ENCODE data around the gene ATG5.
"Not testable (repeated sequence)": the region's sequence is repeated elsewhere in the genome, so short reads cannot be mapped to it uniquely, and the experiment has no call there.

Gene ATG5

GRCh38 chr6:106259748-106260147 is 65.8 kb downstream of the ATG5 start:
- H3K4me3 Mint-ChIP-seq; H3K27me3 Mint-ChIP-seq; H3K27ac Mint-ChIP-seq; H3K4me1 Mint-ChIP-seq (ENCODE audit: low read depth); intact Hi-C loops (cut with micrococcal nuclease); H3K9me3 Mint-ChIP-seq: not testable (repeated sequence)
- H3K36me3 Mint-ChIP-seq (ENCODE audit: low read depth): peaks cover 29% of the 10 kb centered on the region

DNA sequence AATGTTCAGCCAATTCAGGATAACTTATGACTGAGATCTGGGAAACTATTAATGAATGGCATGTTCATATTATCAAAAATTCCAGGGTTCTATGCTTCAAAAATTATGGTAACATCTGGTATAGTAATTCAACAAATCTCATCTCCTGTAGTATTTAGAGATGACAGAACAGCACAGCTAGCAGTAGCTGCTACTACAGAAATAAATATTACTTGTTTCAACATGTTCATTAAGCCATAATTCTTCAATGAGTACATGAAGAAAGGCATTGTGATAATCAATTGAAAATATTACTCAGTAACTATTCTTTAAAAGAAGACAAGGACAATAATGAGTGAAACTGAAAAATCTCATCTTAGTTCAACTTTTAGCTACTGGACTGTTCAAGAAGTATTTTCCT is 66.8 kb downstream of the ATG5 start:
- Mint-ChIP-seq H3K9me3 (no peaks in the 10 kb centered on the region), H3K36me3 (ENCODE audit: low read depth) (peaks cover 25% of the 10 kb centered on the region), H3K27ac (no peak overlapping the region), H3K4me1 (ENCODE audit: low read depth) (no peaks in the 10 kb centered on the region), H3K27me3 (no peaks in the 10 kb centered on the region), H3K4me3 (no peak overlapping the region)
- intact Hi-C loops (cut with micrococcal nuclease): no loop called here

GRCh38 chr6:106257195-106257594 is 68.4 kb downstream of the ATG5 start:
- Mint-ChIP-seq H3K4me3 (no peak overlapping the region), H3K9me3 (no peaks in the 10 kb centered on the region), H3K36me3 (ENCODE audit: low read depth) (peaks cover 10% of the 10 kb centered on the region), H3K4me1 (ENCODE audit: low read depth) (no peaks in the 10 kb centered on the region), H3K27ac (no peak overlapping the region), H3K27me3 (no peaks in the 10 kb centered on the region)
- intact Hi-C loops (cut with micrococcal nuclease): no loop called here

GRCh38 chr6:106256201-106256968 is 69.2 kb downstream of the ATG5 start:
- Mint-ChIP-seq H3K36me3 (ENCODE audit: low read depth) (peaks cover 1% of the 10 kb centered on the region), H3K27me3 (no peaks in the 10 kb centered on the region), H3K4me1 (ENCODE audit: low read depth) (no peaks in the 10 kb centered on the region), H3K9me3 (no peaks in the 10 kb centered on the region), H3K27ac (no peak overlapping the region), H3K4me3 (no peak overlapping the region)
- intact Hi-C loops (cut with micrococcal nuclease): no loop called here

DNA sequence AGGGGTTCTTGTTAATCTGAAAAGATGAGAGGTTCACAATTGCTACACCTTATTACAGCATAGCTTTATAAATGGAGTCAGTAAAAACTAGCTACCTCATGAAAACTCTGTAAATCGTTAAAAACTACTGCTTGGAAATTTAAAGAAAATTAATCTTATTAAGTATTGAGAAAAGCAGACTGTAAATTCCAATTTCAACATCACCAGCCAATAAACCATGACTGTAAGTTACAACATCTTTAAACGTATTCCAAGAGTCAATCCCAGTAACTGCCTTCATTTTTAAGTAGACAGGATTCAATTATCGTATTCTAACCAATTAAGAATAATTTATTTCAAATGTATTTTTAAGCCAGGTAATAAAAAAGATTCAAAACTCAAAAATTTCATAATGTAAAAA is 70.3 kb downstream of the ATG5 start:
- H3K27me3 Mint-ChIP-seq: no peaks in the 10 kb centered on the region
- H3K27ac Mint-ChIP-seq: no peak overlapping the region
- intact Hi-C loops (cut with micrococcal nuclease): no loop called here
- H3K9me3 Mint-ChIP-seq: no peaks in the 10 kb centered on the region
- no peaks in the 10 kb centered on the region for H3K4me1 Mint-ChIP-seq (ENCODE audit: low read depth)
- no peak overlapping the region for H3K4me3 Mint-ChIP-seq
- H3K36me3 Mint-ChIP-seq (ENCODE audit: low read depth): no peaks in the 10 kb centered on the region

DNA sequence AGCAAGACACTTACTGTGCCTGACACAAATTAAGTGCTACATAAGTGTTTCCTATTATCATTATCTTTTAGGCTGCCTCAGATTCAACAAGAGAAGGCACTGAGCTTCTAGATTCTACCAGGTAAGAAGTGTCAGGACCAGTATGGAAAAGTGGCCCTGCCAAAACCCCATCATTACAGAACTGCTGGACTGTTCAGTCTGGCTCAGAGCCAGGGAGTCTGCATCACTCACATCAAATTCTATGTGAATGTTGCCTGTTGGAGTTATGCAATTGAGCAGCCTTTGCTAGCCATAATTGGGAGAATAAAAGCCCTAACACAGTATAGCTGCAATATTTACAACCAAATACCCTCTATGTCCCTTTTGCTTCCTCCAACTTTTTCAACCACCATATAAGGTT is 70.9 kb downstream of the ATG5 start:
- Mint-ChIP-seq H3K27ac (no peak overlapping the region), H3K4me1 (ENCODE audit: low read depth) (no peaks in the 10 kb centered on the region), H3K27me3 (no peaks in the 10 kb centered on the region), H3K9me3 (no peaks in the 10 kb centered on the region), H3K36me3 (ENCODE audit: low read depth) (no peaks in the 10 kb centered on the region), H3K4me3 (no peak overlapping the region)
- intact Hi-C loops (cut with micrococcal nuclease): no loop called here

- intact Hi-C loops (cut with micrococcal nuclease): no loop called here
- H3K9me3 Mint-ChIP-seq: no peaks in the 10 kb centered on the region
- no peaks in the 10 kb centered on the region for H3K27me3 Mint-ChIP-seq
- no peaks in the 10 kb centered on the region for H3K36me3 Mint-ChIP-seq (ENCODE audit: low read depth)
- no peak overlapping the region for H3K4me3 Mint-ChIP-seq
- no peaks in the 10 kb centered on the region for H3K4me1 Mint-ChIP-seq (ENCODE audit: low read depth)
- H3K27ac Mint-ChIP-seq: no peak overlapping the region
These were observed 71.8 kb downstream of the ATG5 start for GRCh38 chr6:106253731-106254130.

GRCh38 chr6:106253172-106253571 is 72.4 kb downstream of the ATG5 start:
- no peaks in the 10 kb centered on the region for H3K9me3 Mint-ChIP-seq
- no peak overlapping the region for H3K27ac Mint-ChIP-seq
- H3K36me3 Mint-ChIP-seq (ENCODE audit: low read depth): no peaks in the 10 kb centered on the region
- H3K4me1 Mint-ChIP-seq (ENCODE audit: low read depth): no peaks in the 10 kb centered on the region
- no peaks in the 10 kb centered on the region for H3K27me3 Mint-ChIP-seq
- intact Hi-C loops (cut with micrococcal nuclease): no loop called here
- H3K4me3 Mint-ChIP-seq: no peak overlapping the region

- Mint-ChIP-seq H3K4me3 (no peak overlapping the region), H3K27me3 (no peaks in the 10 kb centered on the region), H3K36me3 (ENCODE audit: low read depth) (peaks cover 2% of the 10 kb centered on the region), H3K9me3 (no peaks in the 10 kb centered on the region), H3K27ac (no peak overlapping the region), H3K4me1 (ENCODE audit: low read depth) (no peaks in the 10 kb centered on the region)
- intact Hi-C loops (cut with micrococcal nuclease): no loop called here
These were observed 72.9 kb downstream of the ATG5 start for GRCh38 chr6:106252687-106253086.

- H3K9me3 Mint-ChIP-seq; H3K36me3 Mint-ChIP-seq (ENCODE audit: low read depth); H3K4me3 Mint-ChIP-seq; intact Hi-C loops (cut with micrococcal nuclease); H3K27ac Mint-ChIP-seq; H3K4me1 Mint-ChIP-seq (ENCODE audit: low read depth); H3K27me3 Mint-ChIP-seq: not testable (repeated sequence)
These were observed 73.9 kb downstream of the ATG5 start for GRCh38 chr6:106251531-106252255.

DNA sequence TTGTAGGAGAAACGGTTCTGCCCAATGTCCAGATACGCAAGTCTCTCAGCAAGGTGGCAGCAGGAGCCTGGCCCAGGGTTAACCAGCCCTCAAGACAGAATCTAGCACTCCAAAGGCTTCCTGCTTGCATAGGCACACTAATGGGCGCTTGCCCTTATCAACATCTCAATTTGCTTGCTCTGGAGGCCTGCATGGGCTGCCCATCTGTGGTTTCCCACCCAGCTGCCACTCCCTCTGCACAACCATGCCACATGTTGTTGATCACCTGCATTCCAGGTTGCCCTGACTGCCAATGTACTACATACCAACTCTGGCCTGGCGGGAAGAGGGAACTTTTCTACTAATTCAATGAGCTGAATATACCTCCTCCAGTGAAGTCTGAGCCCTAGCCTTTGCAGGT is 74.6 kb downstream of the ATG5 start:
- Mint-ChIP-seq H3K27ac (no peak overlapping the region), H3K4me1 (ENCODE audit: low read depth) (no peaks in the 10 kb centered on the region), H3K4me3 (no peak overlapping the region), H3K27me3 (no peaks in the 10 kb centered on the region), H3K36me3 (ENCODE audit: low read depth) (peaks cover 14% of the 10 kb centered on the region), H3K9me3 (no peaks in the 10 kb centered on the region)
- intact Hi-C loops (cut with micrococcal nuclease): no loop called here

DNA sequence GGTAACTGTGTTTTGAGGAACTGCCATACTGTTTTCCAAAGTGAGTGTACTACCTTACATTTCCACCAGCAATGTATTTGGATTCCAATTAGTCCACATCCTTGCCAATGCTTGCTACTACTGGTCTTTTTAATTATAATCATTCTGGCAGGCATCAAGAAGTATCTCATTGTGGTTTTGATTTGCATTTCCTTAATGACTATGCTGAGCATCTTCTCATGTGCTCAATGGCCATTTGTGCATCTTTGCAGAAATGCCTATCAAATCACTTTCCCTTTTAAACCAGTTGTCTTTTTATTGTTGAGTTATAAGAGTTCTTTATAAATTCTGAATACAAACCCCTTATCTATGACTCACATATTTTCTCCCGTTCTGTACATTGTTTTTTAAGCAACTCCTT is 75.9 kb downstream of the ATG5 start:
- no peak overlapping the region for H3K4me3 Mint-ChIP-seq
- intact Hi-C loops (cut with micrococcal nuclease): no loop called here
- peaks cover 17% of the 10 kb centered on the region for H3K36me3 Mint-ChIP-seq (ENCODE audit: low read depth)
- H3K27ac Mint-ChIP-seq: no peak overlapping the region
- no peaks in the 10 kb centered on the region for H3K4me1 Mint-ChIP-seq (ENCODE audit: low read depth)
- no peaks in the 10 kb centered on the region for H3K27me3 Mint-ChIP-seq
- no peaks in the 10 kb centered on the region for H3K9me3 Mint-ChIP-seq

DNA sequence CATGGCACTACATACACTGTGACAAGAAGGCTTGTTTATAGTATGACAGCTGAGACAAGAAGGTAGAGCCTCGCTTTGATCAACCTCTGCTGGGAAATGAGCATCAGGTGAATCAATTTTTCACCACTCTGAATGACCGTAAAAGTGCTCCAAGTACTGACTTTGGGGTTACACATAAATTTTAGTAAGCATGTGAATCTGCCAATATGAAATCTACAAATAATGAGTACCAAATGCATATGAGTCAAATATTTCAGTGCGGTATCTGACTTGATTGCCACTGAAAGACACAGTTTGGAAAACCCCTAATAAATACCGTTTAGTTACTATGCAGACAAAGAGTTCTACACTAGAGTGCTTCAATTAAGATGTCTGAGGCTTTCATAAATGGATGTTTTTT is 77.8 kb downstream of the ATG5 start:
- H3K27ac Mint-ChIP-seq: no peak overlapping the region
- no peaks in the 10 kb centered on the region for H3K27me3 Mint-ChIP-seq
- peaks cover 30% of the 10 kb centered on the region for H3K36me3 Mint-ChIP-seq (ENCODE audit: low read depth)
- H3K9me3 Mint-ChIP-seq: no peaks in the 10 kb centered on the region
- no peaks in the 10 kb centered on the region for H3K4me1 Mint-ChIP-seq (ENCODE audit: low read depth)
- no peak overlapping the region for H3K4me3 Mint-ChIP-seq
- intact Hi-C loops (cut with micrococcal nuclease): no loop called here

GRCh38 chr6:106247293-106247692 is 78.3 kb downstream of the ATG5 start:
- H3K4me3 Mint-ChIP-seq: no peak overlapping the region
- H3K4me1 Mint-ChIP-seq (ENCODE audit: low read depth): no peaks in the 10 kb centered on the region
- H3K36me3 Mint-ChIP-seq (ENCODE audit: low read depth): peaks cover 32% of the 10 kb centered on the region
- H3K27ac Mint-ChIP-seq: no peak overlapping the region
- intact Hi-C loops (cut with micrococcal nuclease): no loop called here
- no peaks in the 10 kb centered on the region for H3K9me3 Mint-ChIP-seq
- no peaks in the 10 kb centered on the region for H3K27me3 Mint-ChIP-seq

DNA sequence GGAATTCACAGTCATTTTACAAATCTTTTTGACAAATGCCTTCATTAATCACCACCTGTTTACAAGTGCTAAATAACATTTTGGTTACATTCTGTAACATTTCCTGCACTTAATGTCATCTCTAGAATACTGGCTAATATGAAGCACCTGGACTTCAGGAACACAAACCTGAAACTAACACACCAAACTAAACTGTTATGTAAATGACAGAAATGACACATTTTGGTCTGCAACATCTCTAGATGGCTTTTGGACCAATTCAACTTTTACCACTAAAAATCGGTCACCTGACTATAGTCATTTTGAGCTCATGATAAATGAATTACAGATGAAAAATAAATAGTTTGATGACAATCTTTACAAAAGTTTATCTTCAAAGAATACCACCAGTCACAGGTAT is 80.6 kb downstream of the ATG5 start:
- Mint-ChIP-seq H3K27me3 (no peaks in the 10 kb centered on the region), H3K27ac (no peak overlapping the region), H3K4me1 (ENCODE audit: low read depth) (no peaks in the 10 kb centered on the region), H3K4me3 (no peak overlapping the region), H3K36me3 (ENCODE audit: low read depth) (peaks cover 50% of the 10 kb centered on the region), H3K9me3 (no peaks in the 10 kb centered on the region)
- intact Hi-C loops (cut with micrococcal nuclease): no loop called here
